Fibroblast of the aortic adventitia (primary cell): Measurements from ENCODE around the gene WNT10A. TPM values are rescaled to one million over a fixed set of nuclear protein-coding genes. Genes with fewer than 3 reads are reported as not detected.
A peak's percentile ranks its signal among the peaks of the same experiment; 100 is the strongest.
"Not testable (repeated sequence)": the region's sequence is repeated elsewhere in the genome, so short reads cannot be mapped to it uniquely, and the experiment has no call there.

Experiments
- DNase-seq: peaks from one replicate; pipeline ENCODE4 v3.0.0-alpha.2; 2010; ENCODE audit warnings: low read depth
- H3K4me3 ChIP-seq: 2 replicates; pipeline ENCODE4 v1.5.1; 2011; ENCODE audit warnings: low read depth, mild to moderate bottlenecking, control low read depth, low read length, moderate library complexity
- CTCF ChIP-seq: IDR thresholded peaks from 2 replicates; pipeline ENCODE4 v1.5.1; 2011; ENCODE audit warnings: mild to moderate bottlenecking, low read length, control low read depth, inconsistent platforms; ENCODE audit not compliant: insufficient read depth
- total RNA-seq: library from RNA; depleted of rRNA; stranded (reverse); fragments of >200 nt; gene quantifications from 2 replicates; pipeline ENCODE4 v1.2.3, GENCODE V29; 2012; ENCODE audit warnings: low replicate concordance

The WNT10A gene
- total RNA-seq, 1 donor: not detected

GRCh38 chr2:218837495-218837894 lies 43.2 kb upstream of the WNT10A start:
- TF ChIP-seq CTCF: no peak
- no peak overlapping the region for H3K4me3 ChIP-seq
- no peak for DNase-seq

- no peak overlapping the region for H3K4me3 ChIP-seq
- no peak for TF ChIP-seq CTCF
- peak; percentile 82 for DNase-seq
Measured at GRCh38 chr2:218839430-218839829, 41.2 kb upstream of the WNT10A start.

- no peak for DNase-seq
- no peak overlapping the region for H3K4me3 ChIP-seq
- no peak for TF ChIP-seq CTCF
Measured at GRCh38 chr2:218839888-218840287, 40.8 kb upstream of the WNT10A start.

- not testable (repeated sequence) for DNase-seq, H3K4me3 ChIP-seq
Measured at GRCh38 chr2:218844334-218844733, 36.3 kb upstream of the WNT10A start.

- DNase-seq: not testable (repeated sequence)
Measured at GRCh38 chr2:218846963-218847362, 33.7 kb upstream of the WNT10A start.

GRCh38 chr2:218849721-218850120 lies 30.9 kb upstream of the WNT10A start:
- DNase-seq: no peak
- H3K4me3 ChIP-seq: no peak overlapping the region
- TF ChIP-seq CTCF: no peak

More at GRCh38 chr2:218846963-218847362, 33.7 kb upstream of the WNT10A start:
- not testable (repeated sequence) for H3K4me3 ChIP-seq

- H3K4me3 ChIP-seq: no peak overlapping the region
- no peak for DNase-seq
- TF ChIP-seq CTCF: no peak
Measured at GRCh38 chr2:218850796-218851195, 29.9 kb upstream of the WNT10A start.

GRCh38 chr2:218851286-218851685 lies 29.4 kb upstream of the WNT10A start:
- no peak overlapping the region for H3K4me3 ChIP-seq
- TF ChIP-seq CTCF: no peak
- DNase-seq: no peak
